ENCODE results near the gene PCCB. TPM values are rescaled to one million over a fixed set of nuclear protein-coding genes. Genes with fewer than 3 reads are reported as not detected.

PCCB gene
- total and polyA plus RNA-seq, 2 donors (not counting 3 experiments of a cell fraction or from before 2014, with no cell fraction given) = 28.6 to 36.5 TPM

- H3K9me1 ChIP-seq (replicated peaks; ENCODE audit: control insufficient read depth, extremely low read depth, insufficient read depth, low read length) = no peaks in the 10 kb centered on the region
- no peak overlapping the region for H3K4me3 ChIP-seq (replicated peaks in 1 of 3; ENCODE audit: insufficient read depth in 1 of 3, low read depth in 1 of 3, low read length in 3 of 3)
- ChIA-PET POLR2A (no interaction called here), CTCF (interaction anchor here (1.1 to 1.2 kb wide), 2 partner anchors 169 to 504 kb away, joined by 4 read pairs; partner anchors contain the start of gene STAG1)
- FAIRE-seq = no peak
- intact Hi-C loops (cut with micrococcal nuclease) = no loop called here
- H3K9ac ChIP-seq (replicated peaks; ENCODE audit: extremely low read depth, insufficient read depth, low read length) = no peak overlapping the region
- no peak overlapping the region for H3K27ac ChIP-seq (ENCODE audit: insufficient read depth, low read depth, low read length)
- BruUV-seq (replicated peaks) = no TSS peak
- DNase-seq (ENCODE audit: low read depth, low spot score) = no peak
- H3K79me2 ChIP-seq (ENCODE audit: control insufficient read depth, insufficient read depth, low read length) = peaks cover 4% of the 10 kb centered on the region
- dilution Hi-C loops (cut with MboI; ENCODE audit: extremely low pct_ligation_motif_present, low sequenced_read_pairs) = no loop called here
- no peak overlapping the region for H2AFZ ChIP-seq (ENCODE audit: low read depth, low read length)
- no peaks in the 10 kb centered on the region for H3K27me3 ChIP-seq (ENCODE audit: control insufficient read depth in 2 of 2, insufficient read depth in 2 of 2, low read length in 2 of 2)
- no peaks in the 10 kb centered on the region for H3K36me3 ChIP-seq (ENCODE audit: control insufficient read depth in 2 of 2, extremely low read depth in 1 of 2, insufficient read depth in 2 of 2, low read length in 2 of 2)
- TF ChIP-seq FOS (IDR thresholded peaks at IDR 0.05; ENCODE audit: borderline replicate concordance, insufficient read depth, low read length) = no peak
- TF ChIP-seq MAX (IDR thresholded peaks at IDR 0.05; ENCODE audit: insufficient read depth, insufficient read length) = no peak
- TF ChIP-seq MYC (IDR thresholded peaks at IDR 0.05; ENCODE audit: low read depth, low read length) = no peak
- no peak for TF ChIP-seq POLR2A (IDR thresholded peaks at IDR 0.05; ENCODE audit: low read depth, low read length)
- no peak for TF ChIP-seq JUN (IDR thresholded peaks at IDR 0.05; ENCODE audit: borderline replicate concordance, insufficient read depth, insufficient read length, low read depth)
- no peak for TF ChIP-seq POLR2AphosphoS5 (IDR thresholded peaks at IDR 0.05; ENCODE audit: insufficient read depth, low read depth, low read length)
- TF ChIP-seq GATA2 (IDR thresholded peaks at IDR 0.05; ENCODE audit: insufficient read depth, insufficient read length, low read depth, low read length) = no peak
- no peak for TF ChIP-seq EZH2 (IDR thresholded peaks at IDR 0.05; ENCODE audit: borderline replicate concordance, low read depth, low read length, severe bottlenecking)
- no peak for TF ChIP-seq CTCF (IDR thresholded peaks at IDR 0.05; ENCODE audit: extremely low read depth in 1 of 2, insufficient read depth in 1 of 2, low read depth in 1 of 2, low read length in 2 of 2)
- no peaks in the 10 kb centered on the region for H3K9me3 ChIP-seq (replicated peaks; ENCODE audit: control insufficient read depth, insufficient read depth, low read length)
- no peaks in the 10 kb centered on the region for H4K20me1 ChIP-seq (replicated peaks; ENCODE audit: control insufficient read depth, extremely low read depth, insufficient read depth, low read length)
- H3K4me1 ChIP-seq (ENCODE audit: control insufficient read depth, extremely low read depth, insufficient read depth, low read length) = peaks cover 8% of the 10 kb centered on the region
- no peak overlapping the region for H3K4me2 ChIP-seq (ENCODE audit: insufficient read depth, low read length)
Observed at GRCh38 chr3:136247855-136248590, 2.1 kb upstream of the PCCB start.

Data from endothelial cell of umbilical vein (primary cell).